ENCODE measurements around the gene TTLL3. TPM values are rescaled to one million over a fixed set of nuclear protein-coding genes. Genes with fewer than 3 reads are reported as not detected.
A peak's percentile ranks its signal among the peaks of the same experiment; 100 is the strongest.

TTLL3 gene
- total RNA-seq, 1 donor from 2014 or later = 29.8 TPM

GRCh38 chr3:9776896-9777693 is 33.0 kb upstream of the TTLL3 start:
- H3K27me3 Mint-ChIP-seq (ENCODE audit: low read depth, unreplicated experiment) = peaks cover 6% of the 10 kb centered on the region
- peaks cover 2% of the 10 kb centered on the region for H3K9me3 Mint-ChIP-seq (ENCODE audit: unreplicated experiment)
- Histone ChIP-seq H3K9ac (ENCODE audit: low read length) (no peak overlapping the region), H3K4me1 (ENCODE audit: insufficient read depth, low read length) (peaks cover 13% of the 10 kb centered on the region), H2AFZ (ENCODE audit: low read depth, low read length) (no peak overlapping the region), H3K27me3 (ENCODE audit: insufficient read depth, low read length) (no peaks in the 10 kb centered on the region), H3K27ac (ENCODE audit: low read depth, low read length) (no peak overlapping the region), H3K9me3 (ENCODE audit: insufficient read depth, low read depth, low read length) (no peaks in the 10 kb centered on the region), H3K79me2 (ENCODE audit: insufficient read depth, low read length) (no peaks in the 10 kb centered on the region), H3K4me3 (ENCODE audit: insufficient read depth, low read depth, low read length) (no peak overlapping the region), H3K4me2 (ENCODE audit: low read length) (no peak overlapping the region), H3K36me3 (ENCODE audit: insufficient read depth, low read length) (peaks cover 10% of the 10 kb centered on the region), H4K20me1 (ENCODE audit: insufficient read depth, low read length) (no peaks in the 10 kb centered on the region)
- no peak for DNase-seq (ENCODE audit: low read depth)
- H3K4me3 Mint-ChIP-seq (ENCODE audit: unreplicated experiment) = no peak overlapping the region
- no peak for TF ChIP-seq CTCF (IDR thresholded peaks at IDR 0.05; ENCODE audit: insufficient read depth, low read depth, low read length)
- TF ChIP-seq EZH2 (IDR thresholded peaks at IDR 0.05; ENCODE audit: insufficient read depth, low read length) = no peak
- FAIRE-seq = no peak
- peaks cover 7% of the 10 kb centered on the region for H3K36me3 Mint-ChIP-seq (ENCODE audit: low read depth, unreplicated experiment)
- H3K27ac Mint-ChIP-seq (ENCODE audit: unreplicated experiment) = no peak overlapping the region
- H3K4me1 Mint-ChIP-seq (ENCODE audit: low read depth, unreplicated experiment) = peaks cover 34% of the 10 kb centered on the region

GRCh38 chr3:9777694-9778021 is 32.4 kb upstream of the TTLL3 start:
- H3K4me3 Mint-ChIP-seq (ENCODE audit: unreplicated experiment) = no peak overlapping the region

More at GRCh38 chr3:9777694-9778021, 32.4 kb upstream of the TTLL3 start:
- peaks cover 15% of the 10 kb centered on the region for H3K36me3 ChIP-seq (ENCODE audit: insufficient read depth, low read length)
- no peak overlapping the region for H3K4me3 ChIP-seq (ENCODE audit: insufficient read depth, low read depth, low read length)
- H3K4me1 ChIP-seq (ENCODE audit: insufficient read depth, low read length) = peaks cover 13% of the 10 kb centered on the region
- peaks cover 2% of the 10 kb centered on the region for H3K9me3 Mint-ChIP-seq (ENCODE audit: unreplicated experiment)
- H2AFZ ChIP-seq (ENCODE audit: low read depth, low read length) = no peak overlapping the region
- no peak overlapping the region for H3K27ac ChIP-seq (ENCODE audit: low read depth, low read length)
- peaks cover 34% of the 10 kb centered on the region for H3K4me1 Mint-ChIP-seq (ENCODE audit: low read depth, unreplicated experiment)
- H3K27ac Mint-ChIP-seq (ENCODE audit: unreplicated experiment) = no peak overlapping the region
- no peak overlapping the region for H3K9ac ChIP-seq (ENCODE audit: low read length)
- peaks cover 11% of the 10 kb centered on the region for H3K36me3 Mint-ChIP-seq (ENCODE audit: low read depth, unreplicated experiment)
- H3K4me2 ChIP-seq (ENCODE audit: low read length) = peak overlapping the region; percentile 26
- no peaks in the 10 kb centered on the region for H3K9me3 ChIP-seq (ENCODE audit: insufficient read depth, low read depth, low read length)
- TF ChIP-seq EZH2 (IDR thresholded peaks at IDR 0.05; ENCODE audit: insufficient read depth, low read length) = no peak
- no peak for TF ChIP-seq CTCF (IDR thresholded peaks at IDR 0.05; ENCODE audit: insufficient read depth, low read depth, low read length)
- H3K27me3 ChIP-seq (ENCODE audit: insufficient read depth, low read length) = no peaks in the 10 kb centered on the region
- FAIRE-seq = no peak
- peaks cover 2% of the 10 kb centered on the region for H3K27me3 Mint-ChIP-seq (ENCODE audit: low read depth, unreplicated experiment)
- no peaks in the 10 kb centered on the region for H4K20me1 ChIP-seq (ENCODE audit: insufficient read depth, low read length)
- no peaks in the 10 kb centered on the region for H3K79me2 ChIP-seq (ENCODE audit: insufficient read depth, low read length)
- DNase-seq (ENCODE audit: low read depth) = no peak

All from astrocyte (in vitro differentiated cells and primary cell).